H9 (cell line): ENCODE results near the gene NCBP3. TPM values are rescaled to one million over a fixed set of nuclear protein-coding genes. Genes with fewer than 3 reads are reported as not detected.

Experiments
- DNase-seq: peaks from one replicate; pipeline ENCODE4 v3.0.0-alpha.2; 2017
- H2AFZ ChIP-seq: one replicate; pipeline ENCODE4 v1.6.1; 2013; ENCODE audit warnings: mild to moderate bottlenecking, low read length, control low read depth, moderate library complexity
- H2AK5ac ChIP-seq: 2 replicates; pipeline ENCODE4 v1.6.1; 2013; ENCODE audit warnings: low read length, control low read depth, mixed read lengths; ENCODE audit not compliant: insufficient read length
- H2BK120ac ChIP-seq: one replicate; pipeline ENCODE4 v1.6.1; 2013; ENCODE audit warnings: low read depth, mild to moderate bottlenecking, low read length, control low read depth, inconsistent platforms; ENCODE audit not compliant: poor library complexity, severe bottlenecking
- H2BK12ac ChIP-seq: 2 replicates; pipeline ENCODE4 v1.6.1; 2013; ENCODE audit warnings: low read length, control low read depth, mixed read lengths, low read depth; ENCODE audit not compliant: insufficient read length
- H2BK15ac ChIP-seq: 2 replicates; pipeline ENCODE4 v1.6.1; 2013; ENCODE audit warnings: low read depth, low read length, control low read depth
- H2BK20ac ChIP-seq: one replicate; pipeline ENCODE4 v1.6.1; 2013; ENCODE audit warnings: low read depth, mild to moderate bottlenecking, low read length, control low read depth, inconsistent platforms; ENCODE audit not compliant: poor library complexity, severe bottlenecking
- H2BK5ac ChIP-seq: 2 replicates; pipeline ENCODE4 v1.6.1; 2013; ENCODE audit warnings: low read length, control low read depth, mixed read lengths; ENCODE audit not compliant: insufficient read length
- H3K14ac ChIP-seq: 2 replicates; pipeline ENCODE4 v1.6.1; 2013; ENCODE audit warnings: low read length, control low read depth; ENCODE audit not compliant: insufficient read depth
- H3K18ac ChIP-seq: 2 replicates; pipeline ENCODE4 v1.6.1; 2013; ENCODE audit warnings: low read depth, mild to moderate bottlenecking, mixed read lengths, low read length, control low read depth; ENCODE audit not compliant: insufficient read length
- H3K23ac ChIP-seq: 2 replicates; pipeline ENCODE4 v1.6.1; 2013; ENCODE audit warnings: low read length, control low read depth, mixed read lengths, low read depth; ENCODE audit not compliant: insufficient read length
- H3K23me2 ChIP-seq: 2 replicates; pipeline ENCODE4 v1.6.1; 2013; ENCODE audit warnings: low read depth, mild to moderate bottlenecking, mixed read lengths, low read length, control low read depth; ENCODE audit not compliant: insufficient read length, poor library complexity, severe bottlenecking
- H3K27ac ChIP-seq: 2 replicates; pipeline ENCODE4 v1.5.1; 2013; ENCODE audit warnings: low read length, control low read depth, mixed read lengths, low read depth; ENCODE audit not compliant: insufficient read length
- H3K27me3 ChIP-seq: 2 replicates; pipeline ENCODE4 v1.6.1; 2013; ENCODE audit warnings: low read length, control low read depth, inconsistent platforms; ENCODE audit not compliant: insufficient read depth
- H3K4ac ChIP-seq: 2 replicates; pipeline ENCODE4 v1.6.1; 2013; ENCODE audit warnings: low read depth, mild to moderate bottlenecking, control low read depth, inconsistent platforms, low read length, moderate library complexity
- H3K4me1 ChIP-seq: 2 replicates; pipeline ENCODE4 v1.6.1; 2013; ENCODE audit warnings: low read length, control low read depth, inconsistent platforms; ENCODE audit not compliant: insufficient read depth
- H3K4me2 ChIP-seq: 2 replicates; pipeline ENCODE4 v1.6.1; 2013; ENCODE audit warnings: low read length, control low read depth, mixed read lengths; ENCODE audit not compliant: insufficient read length, insufficient read depth
- H3K56ac ChIP-seq: 2 replicates; pipeline ENCODE4 v1.6.1; 2013; ENCODE audit warnings: low read depth, mild to moderate bottlenecking, mixed read lengths, low read length, control low read depth; ENCODE audit not compliant: insufficient read length
- H3K79me1 ChIP-seq: 2 replicates; pipeline ENCODE4 v1.6.1; 2013; ENCODE audit warnings: low read depth, mild to moderate bottlenecking, moderate library complexity, low read length, control low read depth, inconsistent platforms; ENCODE audit not compliant: insufficient read depth, poor library complexity, severe bottlenecking
- H3K79me2 ChIP-seq: 2 replicates; pipeline ENCODE4 v1.6.1; 2013; ENCODE audit warnings: low read length, control low read depth, inconsistent platforms; ENCODE audit not compliant: insufficient read depth
- H3K9ac ChIP-seq: 2 replicates; pipeline ENCODE4 v1.6.1; 2013; ENCODE audit warnings: low read length, control low read depth, mixed read lengths; ENCODE audit not compliant: insufficient read length; ENCODE audit errors: extremely low read depth
- H3K9me3 ChIP-seq: one replicate; pipeline ENCODE4 v1.6.1; 2013; ENCODE audit warnings: low read depth, low read length, inconsistent platforms; ENCODE audit not compliant: control insufficient read depth
- H3T11ph ChIP-seq: one replicate; pipeline ENCODE4 v1.6.1; 2013; ENCODE audit warnings: mild to moderate bottlenecking, low read length, control low read depth, inconsistent platforms
- H4K20me1 ChIP-seq: one replicate; pipeline ENCODE4 v1.6.1; 2013; ENCODE audit not compliant: control insufficient read depth, insufficient read length, insufficient read depth
- H4K5ac ChIP-seq: 2 replicates; pipeline ENCODE4 v1.6.1; 2013; ENCODE audit warnings: low read depth, mild to moderate bottlenecking, mixed read lengths, low read length, control low read depth; ENCODE audit not compliant: insufficient read length
- H4K8ac ChIP-seq: replicated peaks from 2 replicates; pipeline ENCODE4 v1.6.1; 2013; ENCODE audit warnings: low read length, control low read depth, mixed read lengths, low read depth; ENCODE audit not compliant: insufficient read length
- H4K91ac ChIP-seq: 2 replicates; pipeline ENCODE4 v1.6.1; 2013; ENCODE audit warnings: low read depth, mild to moderate bottlenecking, moderate library complexity, mixed read lengths, low read length, control low read depth; ENCODE audit not compliant: insufficient read length
- H3K27ac Mint-ChIP-seq, 3 experiments: 2 replicates in 2 of 3; 3 replicates in 1 of 3; pipeline ENCODE4 v1.8.0; 2020 to 2021; ENCODE audit warnings: mixed read lengths in 3 of 3, mild to moderate bottlenecking in 1 of 3, moderate library complexity in 1 of 3
- H3K27me3 Mint-ChIP-seq: 2 replicates; pipeline ENCODE4 v1.8.0; 2021; ENCODE audit warnings: low read depth, mild to moderate bottlenecking, moderate library complexity, mixed read lengths
- H3K36me3 Mint-ChIP-seq, 3 experiments: 2 replicates in 2 of 3; 3 replicates in 1 of 3; pipeline ENCODE4 v1.8.0; 2020 to 2021; ENCODE audit warnings: low read depth in 3 of 3, mixed read lengths in 3 of 3; ENCODE audit not compliant: insufficient read depth in 1 of 3
- H3K4me1 Mint-ChIP-seq, 2 experiments: 2 replicates each; pipeline ENCODE4 v1.8.0; 2020; ENCODE audit warnings: mixed read lengths in 2 of 2
- H3K4me3 Mint-ChIP-seq, 2 experiments: 2 replicates in 1 of 2; 3 replicates in 1 of 2; pipeline ENCODE4 v1.8.0; 2020 to 2021; ENCODE audit warnings: mild to moderate bottlenecking in 2 of 2, mixed read lengths in 2 of 2, moderate library complexity in 1 of 2
- H3K9me3 Mint-ChIP-seq, 2 experiments: 2 replicates in 1 of 2; 3 replicates in 1 of 2; pipeline ENCODE4 v1.8.0; 2020; ENCODE audit warnings: mild to moderate bottlenecking in 2 of 2, mixed read lengths in 2 of 2, moderate library complexity in 1 of 2
- WGBS: extraction: QIAGEN DNeasy Blood & Tissue Kit; methylation state at CpG from one replicate; pipeline ENCODE4 v1.1.7; 2013; ENCODE audit warnings: missing lambda C conversion rate, low lambda C conversion rate, mixed read lengths; ENCODE audit not compliant: insufficient read length; ENCODE audit errors: extremely low coverage; 5-methylcytosine and 5-hydroxymethylcytosine counted together
- total RNA-seq: library from RNA; stranded (reverse); gene quantifications from 2 replicates; pipeline ENCODE4 v1.2.1, GENCODE V29; 2021
- TF ChIP-seq, protein P1 (sequence below): fragments of 200-600 bp; sonication (generic); conservative IDR thresholded peaks from 3 replicates; pipeline ENCODE4 v1.8.0; 2021; ENCODE audit warnings: antibody characterized with exemption, mild to moderate bottlenecking

The NCBP3 gene
- total RNA-seq, 1 experiment from 2014 or later = 45.7 TPM

DNA sequence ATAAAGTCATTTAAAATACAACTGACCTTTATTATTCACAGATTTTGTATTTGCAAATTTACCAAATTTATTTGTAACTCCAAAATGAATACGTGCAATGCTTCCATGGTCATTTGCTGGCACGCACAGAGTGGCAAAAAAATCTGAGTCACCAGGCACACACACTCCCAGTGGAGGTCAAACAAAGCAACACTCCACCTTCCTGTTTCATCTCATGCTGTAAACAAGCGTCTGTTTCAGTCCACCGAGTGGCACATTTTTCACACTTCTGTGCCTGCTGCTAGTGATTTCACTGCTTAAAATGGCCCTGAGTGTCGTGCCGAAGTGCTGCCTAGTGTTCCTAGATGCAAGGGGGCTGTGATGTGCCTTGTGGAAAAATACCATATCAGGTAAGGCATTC lies 27.3 kb downstream of the NCBP3 start:
- Mint-ChIP-seq H3K9me3 (no peaks in the 10 kb centered on the region), H3K4me3 (no peak overlapping the region), H3K4me1 (no peaks in the 10 kb centered on the region), H3K27me3 (no peaks in the 10 kb centered on the region), H3K36me3 (peaks cover 30 to 86% (median 77%) of the 10 kb centered on the region in 3 experiments; a peak in 6 of 7 replicates), H3K27ac (peak overlapping the region in 2 of 3 experiments; percentile 11 to 14; a peak in 1 of 7 replicates)
- Histone ChIP-seq H3K9me3 (no peaks in the 10 kb centered on the region), H2BK20ac (no peak overlapping the region), H4K91ac (no peak overlapping the region), H2AFZ (no peak overlapping the region), H3K27ac (no peak overlapping the region), H2BK5ac (no peak overlapping the region), H4K5ac (no peak overlapping the region), H3K4me2 (no peak overlapping the region), H2BK12ac (no peak overlapping the region), H3K79me2 (no peaks in the 10 kb centered on the region), H2AK5ac (no peak overlapping the region), H3K14ac (no peak overlapping the region), H3K79me1 (no peaks in the 10 kb centered on the region), H3K18ac (no peak overlapping the region), H3K23me2 (no peaks in the 10 kb centered on the region), H3T11ph (no peak overlapping the region), H3K4ac (no peak overlapping the region), H3K4me1 (no peaks in the 10 kb centered on the region), H4K8ac (no peak overlapping the region), H2BK15ac (no peak overlapping the region), H4K20me1 (no peaks in the 10 kb centered on the region), H3K56ac (no peak overlapping the region), H3K27me3 (no peaks in the 10 kb centered on the region), H3K23ac (no peak overlapping the region), H3K9ac (no peak overlapping the region), H2BK120ac (no peak overlapping the region)
- TF ChIP-seq, protein P1, sequence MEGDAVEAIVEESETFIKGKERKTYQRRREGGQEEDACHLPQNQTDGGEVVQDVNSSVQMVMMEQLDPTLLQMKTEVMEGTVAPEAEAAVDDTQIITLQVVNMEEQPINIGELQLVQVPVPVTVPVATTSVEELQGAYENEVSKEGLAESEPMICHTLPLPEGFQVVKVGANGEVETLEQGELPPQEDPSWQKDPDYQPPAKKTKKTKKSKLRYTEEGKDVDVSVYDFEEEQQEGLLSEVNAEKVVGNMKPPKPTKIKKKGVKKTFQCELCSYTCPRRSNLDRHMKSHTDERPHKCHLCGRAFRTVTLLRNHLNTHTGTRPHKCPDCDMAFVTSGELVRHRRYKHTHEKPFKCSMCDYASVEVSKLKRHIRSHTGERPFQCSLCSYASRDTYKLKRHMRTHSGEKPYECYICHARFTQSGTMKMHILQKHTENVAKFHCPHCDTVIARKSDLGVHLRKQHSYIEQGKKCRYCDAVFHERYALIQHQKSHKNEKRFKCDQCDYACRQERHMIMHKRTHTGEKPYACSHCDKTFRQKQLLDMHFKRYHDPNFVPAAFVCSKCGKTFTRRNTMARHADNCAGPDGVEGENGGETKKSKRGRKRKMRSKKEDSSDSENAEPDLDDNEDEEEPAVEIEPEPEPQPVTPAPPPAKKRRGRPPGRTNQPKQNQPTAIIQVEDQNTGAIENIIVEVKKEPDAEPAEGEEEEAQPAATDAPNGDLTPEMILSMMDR = no peak
- DNase-seq = no peak
- whole genome bisulfite sequencing = no CpG with 5 or more reads among the region's 6 CpGs
